ENCODE results near the gene ZNF469.

DNA sequence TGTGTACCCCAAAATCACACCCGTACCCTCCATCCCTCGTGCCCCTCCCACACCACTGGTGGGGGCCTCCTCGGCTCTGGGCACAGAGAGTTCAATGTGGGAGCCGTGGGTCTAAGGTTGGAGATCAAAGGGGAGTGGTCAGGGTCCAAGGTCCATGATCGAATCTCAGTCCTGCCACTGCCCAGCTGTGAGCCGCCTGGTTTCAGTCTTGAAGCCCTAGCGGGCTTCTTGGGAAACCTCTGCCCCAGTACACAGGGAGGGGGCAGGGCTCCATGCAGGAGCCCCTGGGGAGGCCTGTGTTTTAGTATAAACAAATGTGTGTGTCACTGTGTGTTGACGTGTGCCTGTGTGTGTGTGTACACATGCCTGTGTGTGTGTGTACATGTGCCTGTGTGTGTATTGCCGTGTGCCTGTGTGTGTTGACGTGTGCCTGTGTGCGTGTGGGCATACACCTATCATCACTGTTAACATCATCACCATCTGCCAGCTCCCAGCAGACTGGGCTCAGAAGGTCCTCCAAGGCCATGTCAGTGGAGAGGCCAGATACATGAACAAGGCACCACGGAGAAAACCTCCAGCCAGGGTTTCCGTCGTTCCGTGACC, 26.5 kb upstream of the ZNF469 start:
- TF ChIP-seq, protein P1, sequence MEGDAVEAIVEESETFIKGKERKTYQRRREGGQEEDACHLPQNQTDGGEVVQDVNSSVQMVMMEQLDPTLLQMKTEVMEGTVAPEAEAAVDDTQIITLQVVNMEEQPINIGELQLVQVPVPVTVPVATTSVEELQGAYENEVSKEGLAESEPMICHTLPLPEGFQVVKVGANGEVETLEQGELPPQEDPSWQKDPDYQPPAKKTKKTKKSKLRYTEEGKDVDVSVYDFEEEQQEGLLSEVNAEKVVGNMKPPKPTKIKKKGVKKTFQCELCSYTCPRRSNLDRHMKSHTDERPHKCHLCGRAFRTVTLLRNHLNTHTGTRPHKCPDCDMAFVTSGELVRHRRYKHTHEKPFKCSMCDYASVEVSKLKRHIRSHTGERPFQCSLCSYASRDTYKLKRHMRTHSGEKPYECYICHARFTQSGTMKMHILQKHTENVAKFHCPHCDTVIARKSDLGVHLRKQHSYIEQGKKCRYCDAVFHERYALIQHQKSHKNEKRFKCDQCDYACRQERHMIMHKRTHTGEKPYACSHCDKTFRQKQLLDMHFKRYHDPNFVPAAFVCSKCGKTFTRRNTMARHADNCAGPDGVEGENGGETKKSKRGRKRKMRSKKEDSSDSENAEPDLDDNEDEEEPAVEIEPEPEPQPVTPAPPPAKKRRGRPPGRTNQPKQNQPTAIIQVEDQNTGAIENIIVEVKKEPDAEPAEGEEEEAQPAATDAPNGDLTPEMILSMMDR (IDR thresholded peaks at IDR 0.05; ENCODE audit: low read depth, low read length, missing input control): no peak
- TF ChIP-seq, protein P2, sequence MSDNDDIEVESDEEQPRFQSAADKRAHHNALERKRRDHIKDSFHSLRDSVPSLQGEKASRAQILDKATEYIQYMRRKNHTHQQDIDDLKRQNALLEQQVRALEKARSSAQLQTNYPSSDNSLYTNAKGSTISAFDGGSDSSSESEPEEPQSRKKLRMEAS (IDR thresholded peaks at IDR 0.05): no peak
- TF ChIP-seq SP1 (IDR thresholded peaks at IDR 0.05) (no peak), JUND (IDR thresholded peaks at IDR 0.05) (no peak), RAD21 (IDR thresholded peaks at IDR 0.05) (no peak), YY1 (IDR thresholded peaks at IDR 0.05) (no peak), HNF4A (conservative IDR thresholded peaks at IDR 0.05) (peak in 1 of 2 donors; percentile 40), ATF3 (IDR thresholded peaks at IDR 0.05) (no peak), REST (IDR thresholded peaks at IDR 0.05) (no peak), GABPA (IDR thresholded peaks at IDR 0.05 in 1 of 2, conservative IDR thresholded peaks at IDR 0.05 in 1 of 2) (no peak), TAF1 (conservative IDR thresholded peaks at IDR 0.05) (no peak)
